ENCODE results near the gene SNX27.

GRCh38 chr1:151711044-151711800 is 99.4 kb downstream of the SNX27 start:
- TF ChIP-seq ARNT (IDR thresholded peaks at IDR 0.05) (no peak), ELF4 (IDR thresholded peaks at IDR 0.05) (no peak), FOXK2 (IDR thresholded peaks at IDR 0.05) (no peak), SP1 (IDR thresholded peaks at IDR 0.05) (no peak), BHLHE40 (IDR thresholded peaks at IDR 0.05; ENCODE audit: borderline replicate concordance) (no peak), PKNOX1 (IDR thresholded peaks at IDR 0.05) (no peak), TARDBP (IDR thresholded peaks at IDR 0.05) (no peak), FOXM1 (IDR thresholded peaks at IDR 0.05; ENCODE audit: borderline replicate concordance) (no peak), CTBP1 (IDR thresholded peaks at IDR 0.05; ENCODE audit: borderline replicate concordance) (no peak)
